Measurements from ENCODE around the gene KRTAP8-1. TPM values are rescaled to one million over a fixed set of nuclear protein-coding genes. Genes with fewer than 3 reads are reported as not detected.

The KRTAP8-1 gene
- total RNA-seq, result not detected
- long read RNA-seq, result 0 reads

GRCh38 chr21:30813174-30813573, at the start of gene KRTAP8-1:
KRTAP8-1 (minus strand) TSS chr21:30813274; CDS start chr21:30813220, 54 bp downstream.
- intact Hi-C loops (cut with DNase I, micrococcal nuclease), result loop anchor here in 1 of 2 donors (10.0 kb wide), 1 partner anchor 58 kb away; the partner anchor contains the start of gene KRTAP21-1
- ATAC-seq (no peak), DNase-seq (no peak)

DNA sequence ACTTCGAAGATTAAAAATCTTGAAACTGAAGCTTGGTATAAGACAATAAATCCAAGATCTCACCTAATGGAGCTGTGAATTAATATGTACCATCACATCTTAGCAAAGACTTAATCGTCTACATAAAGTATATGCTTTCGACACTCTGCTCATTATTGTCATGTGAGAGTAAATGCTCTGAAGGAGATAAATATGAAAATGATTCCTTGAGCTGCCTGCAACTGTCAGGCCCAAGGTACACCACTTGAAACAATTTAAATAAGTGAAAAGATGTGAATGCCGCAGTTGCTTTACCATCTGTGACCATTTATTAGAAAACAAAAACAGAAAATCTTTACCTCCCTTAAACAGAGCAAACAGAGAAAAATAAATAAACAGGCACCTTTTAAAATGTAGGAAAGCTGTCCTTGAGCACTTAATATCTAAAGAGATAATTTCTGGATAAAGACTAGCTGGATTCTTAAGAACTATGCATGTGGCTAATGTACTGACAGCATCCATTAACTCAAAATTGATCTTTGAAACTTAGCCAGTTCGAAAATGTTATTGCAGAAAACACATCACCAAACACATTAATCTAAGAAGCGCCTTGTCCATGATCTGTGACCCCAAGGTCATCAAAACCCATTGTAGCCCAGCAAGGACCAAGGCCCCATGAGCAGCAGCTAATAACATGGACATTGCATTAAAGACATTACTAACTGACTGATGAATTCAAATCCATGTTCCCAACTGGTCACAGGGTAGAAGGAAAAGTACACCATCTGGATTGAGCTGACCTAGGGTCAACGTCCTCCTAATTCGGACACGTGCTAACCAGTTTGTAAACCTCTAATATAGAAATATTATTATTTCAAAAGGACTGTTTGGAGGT, 34.8 kb upstream of the KRTAP8-1 start:
- intact Hi-C loops (cut with DNase I, micrococcal nuclease), result no loop called here
- ATAC-seq (no peak), DNase-seq (no peak)

- ATAC-seq, result no peak
- no peak for DNase-seq
- intact Hi-C loops (cut with DNase I, micrococcal nuclease), result no loop called here
These were observed 29.9 kb upstream of the KRTAP8-1 start for GRCh38 chr21:30842990-30843389.

- DNase-seq (no peak), ATAC-seq (no peak)
- intact Hi-C loops (cut with DNase I, micrococcal nuclease), result no loop called here
These were observed 26.2 kb upstream of the KRTAP8-1 start for GRCh38 chr21:30839304-30839703.

GRCh38 chr21:30838536-30838935, 25.5 kb upstream of the KRTAP8-1 start:
- ATAC-seq, result no peak
- intact Hi-C loops (cut with DNase I, micrococcal nuclease), result no loop called here
- DNase-seq, result no peak

DNA sequence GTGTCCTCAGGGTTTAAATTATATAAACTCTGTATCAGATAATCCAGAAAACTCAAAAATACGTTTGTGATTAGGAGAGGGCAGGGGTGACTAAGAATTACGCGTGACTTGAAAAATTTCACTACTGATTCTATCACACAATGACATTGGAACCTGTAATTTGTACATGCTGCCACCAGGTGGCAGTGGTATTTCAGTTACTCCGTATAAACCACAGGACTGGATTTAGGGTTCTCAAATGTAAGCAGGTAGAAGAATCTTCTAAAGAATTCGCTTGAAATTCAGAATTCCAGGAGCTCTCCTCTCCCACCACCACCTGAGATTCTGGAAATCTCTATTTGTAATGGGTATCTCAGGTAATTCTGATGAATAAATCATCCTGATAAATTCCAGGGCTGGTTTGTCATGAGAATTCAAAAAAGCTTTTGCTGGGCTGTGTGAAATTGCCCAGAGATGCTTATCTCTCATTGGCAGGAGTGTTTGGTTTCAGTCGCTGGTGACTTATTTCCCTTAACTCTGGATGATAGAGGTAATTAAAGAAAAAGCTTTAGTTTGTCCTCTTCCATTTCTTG, 18.2 kb upstream of the KRTAP8-1 start:
- intact Hi-C loops (cut with DNase I, micrococcal nuclease), result no loop called here
- ATAC-seq, result no peak
- DNase-seq, result no peak

DNA sequence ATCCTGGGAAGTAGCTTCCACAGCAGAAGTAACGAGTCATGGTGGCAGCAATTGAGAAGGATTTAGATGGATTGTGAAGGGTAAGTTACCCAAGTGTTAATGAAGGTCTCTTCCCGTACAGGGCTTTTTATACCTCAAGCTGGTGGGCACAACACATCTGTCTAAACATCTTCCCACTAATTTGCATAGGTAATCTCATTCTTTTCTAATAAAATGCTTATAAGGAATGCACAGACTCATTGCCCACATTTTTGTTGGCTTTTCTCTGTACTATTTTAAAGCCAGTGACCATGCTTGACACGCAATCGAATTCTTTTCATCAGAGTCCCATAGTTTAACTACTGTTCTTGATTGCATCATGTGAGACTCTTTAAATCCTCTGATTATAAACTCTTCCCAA, 16.6 kb upstream of the KRTAP8-1 start, which contains the start of gene KRTAP7-1:
Gene KRTAP7-1, minus strand, starts transcription at position 101 of the 400 bp plus-strand sequence. Its CDS starts 61 bp downstream, at position 40.
- ATAC-seq (no peak), DNase-seq (no peak)
- intact Hi-C loops (cut with DNase I, micrococcal nuclease), result no loop called here

DNA sequence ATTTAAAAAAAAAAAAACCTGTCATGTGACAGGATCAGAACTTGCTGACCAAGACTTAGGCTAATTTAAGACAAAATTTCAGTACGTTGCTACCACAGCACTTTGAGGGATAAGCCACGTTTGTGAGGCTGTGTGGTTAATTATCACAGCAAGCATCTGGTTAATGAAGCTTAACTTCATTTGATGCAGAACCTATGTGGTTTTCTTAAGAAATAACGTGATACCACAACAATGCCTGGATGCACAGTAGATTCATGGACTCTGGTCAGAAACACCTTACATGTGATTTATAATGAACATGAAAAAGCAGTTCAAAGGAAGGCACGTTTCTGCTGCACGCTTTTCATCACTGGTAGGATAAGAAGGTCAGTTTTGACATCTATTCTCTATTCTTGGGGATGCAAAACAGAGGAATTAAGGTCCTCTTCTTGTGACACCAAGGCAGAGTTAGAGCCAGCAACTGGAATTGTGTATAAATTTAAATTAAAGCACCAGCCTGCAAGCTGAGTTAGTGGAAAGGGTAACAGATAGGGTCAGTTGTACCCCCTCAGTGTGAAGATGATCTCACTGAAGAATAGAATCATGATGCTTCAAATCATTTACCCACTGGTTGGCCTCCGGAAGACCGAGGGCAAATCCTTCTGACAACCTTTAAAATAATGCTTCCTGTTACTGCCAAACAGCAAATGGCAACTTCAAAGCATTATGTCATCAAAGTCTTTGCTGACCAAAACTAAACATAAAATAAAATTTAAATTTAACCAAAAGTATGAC, 6.0 kb upstream of the KRTAP8-1 start:
- ATAC-seq, result no peak
- intact Hi-C loops (cut with DNase I, micrococcal nuclease), result loop anchor here in 1 of 2 donors (10.0 kb wide), 1 partner anchor 64 kb away; the partner anchor contains the start of gene KRTAP21-1
- no peak for DNase-seq

GRCh38 chr21:30800605-30801004, 12.5 kb downstream of the KRTAP8-1 start:
- intact Hi-C loops (cut with DNase I, micrococcal nuclease), result no loop called here
- DNase-seq, result no peak
- no peak for ATAC-seq

DNA sequence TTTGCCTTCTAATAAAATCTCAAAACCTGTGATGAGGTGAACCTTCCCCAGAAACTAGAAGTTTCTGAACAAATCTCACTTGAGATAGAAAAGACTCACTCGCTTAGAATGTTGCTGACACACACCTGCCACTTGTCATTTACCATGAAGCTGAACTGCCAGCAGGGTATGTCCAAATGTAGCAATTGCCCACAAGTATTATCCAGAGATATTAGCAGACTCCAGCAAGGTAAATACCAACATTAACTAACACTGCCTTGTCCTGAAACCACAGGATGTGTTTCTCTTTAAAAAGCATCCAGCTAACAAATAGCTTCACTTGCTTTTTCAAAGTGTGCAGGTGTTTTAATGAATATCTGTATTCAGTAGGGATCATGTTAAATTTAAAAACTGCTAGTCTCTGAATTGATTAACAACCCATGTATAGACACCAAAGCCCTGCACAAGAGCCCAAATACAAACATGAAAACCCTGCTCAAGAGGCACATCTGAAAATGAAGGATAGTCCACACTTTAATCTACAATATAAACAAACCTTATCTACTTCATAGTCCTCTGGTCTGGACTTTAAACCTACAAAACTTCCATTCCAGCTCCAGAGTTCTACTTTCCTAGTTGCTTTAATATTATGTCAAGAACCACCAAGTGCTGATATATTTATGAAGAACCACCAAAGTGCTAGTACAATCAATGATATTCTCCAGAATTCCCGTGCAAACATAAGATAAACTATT, 19.3 kb downstream of the KRTAP8-1 start:
- intact Hi-C loops (cut with DNase I, micrococcal nuclease), result no loop called here

GRCh38 chr21:30779249-30779648, 33.8 kb downstream of the KRTAP8-1 start:
- DNase-seq, result no peak
- intact Hi-C loops (cut with DNase I, micrococcal nuclease), result no loop called here
- no peak for ATAC-seq

More for the DNA sequence above, 19.3 kb downstream of the KRTAP8-1 start:
- ATAC-seq (no peak), DNase-seq (no peak)

DNA sequence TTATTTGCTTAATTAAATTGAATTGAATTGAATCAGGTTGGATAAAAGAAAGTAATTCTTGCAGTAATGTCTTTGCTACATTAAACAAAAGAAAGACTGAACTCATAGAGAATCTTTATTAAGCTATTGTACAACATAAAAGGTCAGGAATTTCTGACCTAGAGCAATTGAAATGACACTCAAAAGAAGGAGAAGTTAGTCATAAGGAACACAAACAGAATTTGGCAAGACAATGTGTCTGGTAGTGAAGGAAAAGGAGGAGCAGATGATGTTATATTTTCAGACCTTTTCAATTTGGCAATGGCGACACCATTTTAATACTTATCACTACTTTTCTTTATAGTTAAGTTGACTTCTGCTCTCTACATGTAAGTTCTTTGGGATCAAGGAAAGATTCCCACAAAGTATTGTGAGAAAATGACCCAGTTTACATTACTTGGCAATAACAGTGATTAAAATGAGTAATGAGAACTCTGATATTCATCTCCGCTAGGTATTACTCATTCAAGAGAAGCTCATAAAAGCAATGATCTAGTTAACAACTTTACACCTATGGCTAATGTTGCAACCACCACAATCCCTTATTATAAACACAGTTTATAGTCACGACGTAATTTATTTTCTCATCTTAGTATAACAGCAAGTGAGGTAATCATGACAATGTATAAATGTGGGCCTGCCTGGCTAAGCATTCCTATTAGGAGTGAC, 43.2 kb downstream of the KRTAP8-1 start:
- ATAC-seq (no peak), DNase-seq (no peak)
- intact Hi-C loops (cut with DNase I, micrococcal nuclease), result no loop called here

Other genes starting within 250 kb of the KRTAP8-1 start
- gene KRTAP22-2, start 222.9 kb downstream of the KRTAP8-1 start, total RNA-seq, result not detected
- not detected for gene KRTAP6-3, start 220.8 kb downstream of the KRTAP8-1 start, total RNA-seq
- not detected for gene KRTAP6-2, start 214.4 kb downstream of the KRTAP8-1 start, total RNA-seq
- gene KRTAP22-1, start 212.2 kb downstream of the KRTAP8-1 start, total RNA-seq, result not detected
- not detected for gene KRTAP6-1, start 199.3 kb downstream of the KRTAP8-1 start, total RNA-seq
- gene KRTAP20-1, start 196.8 kb downstream of the KRTAP8-1 start, total RNA-seq, result not detected
- gene KRTAP20-4, start 192.6 kb downstream of the KRTAP8-1 start, total RNA-seq, result not detected
- not detected for gene KRTAP20-2, start 178.1 kb downstream of the KRTAP8-1 start, total RNA-seq
- not detected for gene KRTAP20-3, start 170.4 kb downstream of the KRTAP8-1 start, total RNA-seq
- not detected for gene KRTAP21-3, start 94.5 kb downstream of the KRTAP8-1 start, total RNA-seq
- not detected for gene KRTAP21-2, start 66.0 kb downstream of the KRTAP8-1 start, total RNA-seq
- not detected for gene KRTAP21-1, start 57.8 kb downstream of the KRTAP8-1 start, total RNA-seq
- gene KRTAP7-1, start 16.5 kb upstream of the KRTAP8-1 start, total RNA-seq, result not detected
- not detected for gene KRTAP11-1, start 68.3 kb upstream of the KRTAP8-1 start, total RNA-seq
- not detected for gene KRTAP19-8, start 225.2 kb upstream of the KRTAP8-1 start, total RNA-seq

All from left colon (tissue), 2 donors.